Measurements from ENCODE around the gene ALLC.

Gene ALLC

DNA sequence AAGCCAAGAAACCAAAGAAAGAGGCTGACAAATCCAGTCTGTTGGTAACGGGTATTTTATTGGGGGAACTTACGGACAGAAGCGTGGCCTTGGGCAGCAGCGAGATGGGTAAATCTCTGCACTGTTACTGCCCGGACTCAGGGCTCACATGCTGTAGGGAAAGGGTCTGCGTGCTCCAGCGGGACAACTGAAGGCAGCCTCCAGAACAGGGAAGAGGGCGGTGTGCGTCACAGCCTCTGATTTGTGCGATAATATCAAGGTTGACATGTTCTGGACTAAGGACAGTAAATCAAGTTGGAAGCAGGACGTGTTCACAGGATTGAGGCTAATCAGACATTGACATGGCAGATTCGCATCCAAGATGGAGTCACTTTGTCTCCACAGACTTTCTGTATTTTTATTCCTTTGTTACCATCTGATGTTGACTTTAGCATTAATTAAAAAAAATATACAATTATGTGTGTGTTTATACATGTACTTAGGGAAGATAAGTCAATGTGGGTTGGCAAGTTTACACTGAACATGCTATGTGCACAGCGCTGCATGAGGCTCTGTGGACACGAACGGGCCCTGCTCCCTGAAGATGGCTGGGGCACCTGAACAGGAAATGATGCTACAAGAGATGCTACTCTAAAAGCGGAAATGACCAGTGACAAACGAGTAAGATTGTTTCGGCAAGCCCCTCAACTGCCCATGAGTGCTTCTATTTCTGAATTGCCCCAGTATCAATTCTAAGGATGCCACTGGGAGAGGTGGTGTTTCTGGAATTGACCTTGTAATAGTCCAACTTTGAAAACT is 22.7 kb downstream of the ALLC start:
- no peak for DNase-seq

DNA sequence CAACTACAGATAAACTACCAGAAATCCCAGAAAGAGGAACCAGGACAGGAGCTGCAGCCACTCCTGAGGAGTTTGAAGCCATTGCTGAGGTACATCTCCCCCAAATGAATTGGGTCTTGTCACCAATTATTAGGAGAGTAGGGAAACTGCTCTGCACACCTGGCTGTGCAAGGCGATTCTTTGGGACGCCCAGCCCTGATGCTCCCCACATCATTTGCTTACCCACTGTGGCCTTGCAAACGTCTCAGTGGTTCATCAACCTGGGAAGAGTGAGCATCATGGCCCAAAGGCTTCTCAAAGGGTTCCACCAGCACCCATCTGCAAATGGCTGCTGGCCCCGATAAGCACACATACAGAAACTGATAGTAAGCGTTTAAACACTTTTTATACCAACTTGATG is 23.6 kb downstream of the ALLC start:
- no peak for DNase-seq

DNA sequence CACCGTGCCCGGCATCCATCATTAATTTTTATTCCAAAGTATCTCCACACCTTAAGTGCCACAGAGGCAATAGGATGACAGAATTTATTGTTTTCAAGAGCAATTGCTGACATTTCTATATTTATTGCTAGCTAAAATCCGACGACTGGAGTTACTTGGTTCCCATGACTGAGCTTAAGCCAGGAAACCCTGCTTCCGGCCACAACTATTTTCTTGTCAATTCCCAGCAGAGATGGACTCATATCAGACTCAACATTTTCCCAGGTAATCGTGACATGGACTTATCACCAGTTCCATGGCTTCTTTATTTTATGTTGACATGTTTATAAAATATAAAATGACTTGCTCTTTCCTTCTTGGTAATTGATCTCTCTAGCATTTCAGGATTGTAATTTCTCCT is 24.8 kb downstream of the ALLC start:
- DNase-seq: no peak

DNA sequence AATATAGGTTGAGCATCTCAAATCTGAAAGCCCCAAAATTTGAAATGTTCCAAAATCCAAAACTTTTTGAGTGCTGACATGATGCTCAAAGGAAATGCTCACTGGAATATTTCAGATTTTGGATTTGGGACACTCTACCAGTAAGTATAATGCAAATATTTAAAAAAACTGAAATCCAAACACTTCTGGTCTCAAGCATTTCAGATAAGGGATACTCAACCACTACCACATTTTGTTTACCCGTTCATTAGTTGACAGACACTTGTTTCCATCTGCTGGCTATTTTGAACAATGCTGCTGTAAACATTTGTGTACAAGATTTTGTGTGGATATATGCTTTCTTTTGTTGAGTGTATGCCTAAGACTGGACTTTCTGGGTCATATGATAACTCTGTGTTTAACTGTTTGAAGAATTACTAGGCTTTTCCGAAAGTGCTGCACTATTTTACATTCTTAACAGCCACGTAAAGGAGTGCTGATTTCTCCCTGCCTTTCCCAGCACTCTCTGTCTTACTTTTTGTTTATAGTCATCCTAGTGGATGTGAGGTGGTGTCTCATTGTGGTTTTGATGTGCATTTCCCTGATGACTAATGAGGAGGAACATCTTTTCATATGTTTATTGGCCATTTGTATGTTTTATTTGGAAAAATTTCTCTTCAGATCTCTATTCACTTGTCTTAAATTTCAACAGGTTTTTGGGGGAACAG is 25.9 kb downstream of the ALLC start:
- no peak for DNase-seq

DNA sequence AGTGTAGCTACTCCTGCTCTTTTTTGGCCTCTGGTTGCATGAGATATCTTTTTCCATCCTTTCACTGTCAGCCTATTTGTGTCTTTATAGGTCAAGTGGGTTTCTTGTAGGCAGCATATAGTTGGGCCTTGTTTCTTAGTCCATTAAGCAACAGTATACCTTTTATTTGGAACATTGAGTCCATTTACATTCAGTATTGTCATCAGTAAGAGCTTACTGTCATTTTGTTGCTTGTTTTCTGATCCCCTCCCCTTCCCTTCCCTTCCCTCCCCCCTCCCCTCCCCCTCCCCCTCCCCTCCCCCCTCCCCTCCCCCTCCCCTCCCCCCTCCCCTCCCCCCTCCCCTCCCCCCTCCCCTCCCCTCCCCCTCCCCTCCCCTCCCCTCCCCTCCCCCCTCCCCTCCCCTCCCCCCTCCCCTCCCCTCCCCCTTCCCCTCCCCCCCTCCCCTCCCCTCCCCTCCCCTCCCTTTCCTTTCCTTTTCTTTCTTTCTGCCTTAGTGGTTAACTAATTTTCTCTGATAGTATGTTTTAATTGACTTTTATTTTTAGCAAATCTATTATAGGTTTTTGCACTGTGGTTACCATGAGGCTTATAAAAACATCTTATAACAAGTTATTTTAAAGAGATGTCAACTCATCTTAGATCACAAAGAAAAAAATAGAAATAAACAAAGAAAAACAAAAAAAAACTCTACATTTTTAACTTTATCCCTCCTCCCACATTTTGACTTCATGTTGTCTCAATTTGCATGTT is 32.2 kb downstream of the ALLC start:
- no peak for DNase-seq

DNA sequence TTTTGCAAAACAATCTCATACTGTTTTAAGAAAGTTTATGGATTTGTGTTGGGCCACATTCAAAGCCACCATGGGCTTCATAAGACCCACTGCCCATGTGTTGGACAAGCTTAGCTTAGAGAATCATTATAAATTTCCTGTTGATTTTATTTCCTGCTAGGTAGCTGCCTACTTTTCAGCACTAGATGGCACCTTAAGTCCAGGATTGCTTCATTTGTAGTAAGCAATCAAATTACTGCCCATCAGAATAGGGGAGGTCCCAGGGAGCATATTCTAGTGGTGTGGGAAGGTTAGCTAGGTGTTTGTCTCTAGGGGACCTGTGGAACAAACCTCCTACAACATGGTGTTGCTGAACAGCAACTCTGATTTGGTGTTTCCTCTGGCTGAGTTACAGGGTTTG is 34.4 kb downstream of the ALLC start:
- no peak for DNase-seq

DNA sequence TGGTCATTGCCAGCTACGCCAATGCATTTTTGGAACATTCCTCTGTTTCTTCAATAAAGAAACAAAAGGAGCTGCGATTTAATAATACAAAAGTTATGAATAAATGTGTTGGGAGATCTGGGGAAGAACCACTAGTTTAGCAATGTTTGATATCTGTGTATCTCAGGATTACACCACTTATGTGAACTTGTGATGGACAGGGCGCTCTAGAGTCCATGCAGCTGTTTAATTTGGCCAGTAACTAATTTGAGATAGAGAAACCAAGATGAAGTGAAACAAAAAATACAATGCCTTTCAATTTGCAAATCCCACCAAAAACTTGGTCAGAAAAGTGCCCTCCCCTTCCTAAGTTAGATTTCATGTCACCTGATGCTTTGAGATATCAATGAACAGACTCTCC is 38.5 kb downstream of the ALLC start:
- no peak for DNase-seq

DNA sequence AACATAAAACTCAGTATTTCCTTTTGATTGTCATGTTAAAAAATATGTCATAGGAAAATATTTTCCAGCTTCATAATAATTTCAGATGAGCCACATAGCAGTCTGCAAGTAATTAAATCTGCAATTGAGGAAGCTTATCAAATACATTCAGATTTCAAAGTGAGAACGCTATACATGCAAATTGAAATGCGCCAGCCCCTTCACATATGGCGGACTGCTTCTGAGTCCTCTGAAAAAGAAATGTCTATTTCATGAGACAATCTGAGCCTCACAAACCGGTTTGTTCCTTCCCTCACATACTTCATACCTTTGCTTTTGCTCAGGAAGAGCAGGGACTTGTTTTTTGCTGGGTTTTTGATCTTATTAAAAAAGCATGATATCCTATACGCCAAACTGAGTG is 43.1 kb downstream of the ALLC start:
- DNase-seq: no peak

DNA sequence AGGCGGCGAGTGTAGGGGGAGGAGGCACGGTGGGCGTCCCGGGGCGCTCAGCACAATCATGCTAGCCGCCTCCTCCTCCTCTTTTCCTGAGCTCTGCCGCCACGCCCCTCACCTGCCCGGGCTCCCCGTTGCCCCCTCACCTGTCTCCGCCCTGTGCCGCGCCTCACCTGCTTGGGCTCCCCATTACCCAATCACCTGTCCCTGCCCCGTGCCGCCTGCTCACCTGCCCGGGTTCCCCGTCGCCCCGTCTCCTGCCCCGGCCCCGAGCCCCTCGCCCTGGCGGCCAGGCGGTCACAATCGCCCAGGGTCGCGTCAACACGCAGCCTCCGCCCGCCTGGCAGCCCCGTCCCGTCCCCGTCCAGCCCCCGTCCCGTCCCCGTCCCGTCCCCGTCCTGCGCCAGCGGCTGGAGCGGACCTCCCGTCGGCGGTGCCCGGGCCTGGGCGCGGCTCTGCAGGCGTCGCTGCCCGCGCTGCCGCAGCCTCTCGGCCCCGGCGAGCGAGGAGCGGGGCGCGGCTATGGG is 45.3 kb downstream of the ALLC start, which contains the start of gene DCDC2C:
TSS of gene DCDC2C (plus strand) at position 340 of the 521 bp plus-strand sequence. CDS start at position 517, 177 bp downstream.
- DNase-seq: no peak

DNA sequence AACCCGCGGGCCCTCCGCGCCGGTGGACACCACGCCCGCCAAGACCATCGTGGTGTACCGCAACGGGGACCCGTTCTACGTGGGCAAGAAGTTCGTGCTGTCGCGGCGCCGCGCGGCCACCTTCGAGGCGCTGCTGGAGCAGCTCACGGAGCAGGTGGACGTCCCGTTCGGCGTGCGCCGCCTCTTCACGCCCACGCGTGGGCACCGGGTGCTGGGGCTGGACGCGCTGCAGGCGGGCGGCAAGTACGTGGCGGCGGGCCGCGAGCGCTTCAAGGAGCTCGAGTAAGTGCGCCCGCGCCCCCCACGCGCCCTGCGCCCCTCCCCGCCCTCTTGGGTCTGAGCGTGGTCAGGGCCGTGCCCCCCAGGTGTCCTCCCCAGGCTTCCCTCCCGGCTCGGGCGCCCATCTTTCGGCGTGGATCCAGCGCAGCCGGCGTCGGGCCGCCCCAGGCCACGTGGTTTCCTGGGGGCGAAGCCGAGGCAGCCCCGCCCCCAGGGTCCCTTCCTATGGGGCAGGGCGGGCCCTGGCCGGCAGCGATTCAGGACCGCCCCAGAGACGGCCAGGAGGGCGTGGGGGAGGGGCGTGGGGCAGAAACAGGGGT is 45.9 kb downstream of the ALLC start:
- DNase-seq: no peak

DNA sequence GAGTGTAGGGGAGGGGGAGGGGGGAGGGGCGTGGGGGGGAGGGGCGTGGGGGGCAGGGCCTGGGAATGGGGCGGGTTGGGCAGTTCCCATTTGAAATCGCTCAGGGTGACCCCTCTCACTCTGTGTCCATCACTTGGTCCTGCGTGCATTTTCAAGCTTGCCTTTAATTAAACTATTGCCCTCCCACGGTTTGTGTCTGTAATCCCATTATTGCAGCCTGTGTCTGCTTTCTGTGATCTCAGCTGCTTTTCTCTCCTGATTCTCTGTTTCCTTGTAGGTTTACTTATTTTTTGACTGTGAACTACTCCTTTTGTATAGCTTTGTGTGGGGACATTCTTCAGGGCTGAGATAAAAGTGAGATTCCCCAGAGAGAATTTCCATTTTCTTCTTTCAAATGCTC is 46.7 kb downstream of the ALLC start:
- no peak for DNase-seq

DNA sequence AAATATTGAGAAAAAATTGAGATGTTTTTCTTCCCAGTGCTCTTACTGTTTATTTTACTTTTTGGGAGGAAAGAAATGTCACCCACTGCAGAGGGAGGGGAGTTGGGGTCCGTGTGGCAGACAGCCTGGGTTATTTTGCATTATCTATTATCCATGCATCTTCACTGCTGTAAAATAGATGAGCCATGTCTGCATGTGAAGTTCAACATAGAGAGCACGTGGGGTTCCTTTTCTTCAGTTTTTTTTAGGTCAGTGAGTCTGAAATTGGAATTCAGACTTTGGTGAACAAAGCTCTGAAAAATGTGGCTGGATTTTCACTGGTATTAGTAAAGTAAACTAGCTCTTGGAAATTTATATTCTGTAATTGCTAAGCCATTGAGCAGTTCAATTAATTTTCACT is 47.8 kb downstream of the ALLC start:
- no peak for DNase-seq

DNA sequence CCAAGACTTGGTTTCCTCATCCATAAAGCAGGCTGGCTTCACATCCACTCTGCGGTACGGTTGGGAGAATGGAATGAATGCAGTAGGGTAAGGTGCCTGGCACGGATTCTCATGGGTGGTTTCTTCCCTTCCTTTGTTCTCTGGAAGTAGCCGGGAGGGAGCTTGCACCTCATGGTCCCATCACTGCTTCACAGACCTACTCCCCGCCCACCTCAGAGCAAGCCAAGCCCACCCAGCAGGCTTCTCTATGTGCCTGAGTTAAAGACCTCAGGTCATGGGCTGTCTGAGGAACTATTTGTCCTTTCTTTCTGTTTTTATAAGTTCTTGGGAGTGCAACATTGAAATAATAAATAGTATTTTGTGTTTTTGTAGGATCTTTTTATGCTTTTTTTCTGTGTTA is 48.9 kb downstream of the ALLC start:
- no peak for DNase-seq

DNA sequence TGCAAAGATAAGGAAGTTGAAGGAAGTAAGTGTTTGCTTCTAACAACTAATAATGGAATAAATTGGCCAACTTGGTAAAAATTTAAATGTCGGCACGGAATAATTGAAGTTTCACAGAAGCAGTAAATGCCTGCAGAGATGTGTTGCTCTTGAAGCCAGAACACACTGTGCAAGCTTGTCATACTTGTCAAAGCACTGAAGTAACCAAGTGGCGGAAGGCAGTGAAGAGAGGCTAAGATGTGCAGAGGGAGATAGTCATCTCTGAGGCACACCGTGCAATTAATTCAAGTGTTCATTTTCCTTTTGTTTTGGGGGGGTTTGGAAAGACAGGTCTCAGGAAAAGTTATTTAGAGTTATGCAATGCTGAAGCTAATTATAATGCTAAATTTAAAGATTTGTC is 50.6 kb downstream of the ALLC start:
- no peak for DNase-seq

DNA sequence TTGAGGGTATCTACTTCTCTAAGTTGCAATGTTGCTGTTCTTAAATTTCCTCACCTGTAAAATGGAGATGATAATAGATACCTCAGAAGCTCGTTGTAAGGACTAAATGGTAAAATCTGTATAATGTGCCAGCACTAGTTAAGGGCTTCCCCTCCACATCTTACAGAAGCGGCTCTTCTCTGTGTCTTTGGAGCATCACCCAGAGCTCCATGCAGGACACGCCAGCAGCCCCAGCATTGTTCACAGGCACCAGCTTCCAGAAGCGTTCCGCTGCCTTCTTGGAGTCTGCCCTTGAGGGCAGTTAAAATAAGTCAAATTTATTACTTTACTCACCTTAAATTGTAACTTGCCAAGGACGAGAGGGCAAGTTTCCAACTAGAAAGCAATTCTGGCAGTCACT is 51.2 kb downstream of the ALLC start:
- no peak for DNase-seq

DNA sequence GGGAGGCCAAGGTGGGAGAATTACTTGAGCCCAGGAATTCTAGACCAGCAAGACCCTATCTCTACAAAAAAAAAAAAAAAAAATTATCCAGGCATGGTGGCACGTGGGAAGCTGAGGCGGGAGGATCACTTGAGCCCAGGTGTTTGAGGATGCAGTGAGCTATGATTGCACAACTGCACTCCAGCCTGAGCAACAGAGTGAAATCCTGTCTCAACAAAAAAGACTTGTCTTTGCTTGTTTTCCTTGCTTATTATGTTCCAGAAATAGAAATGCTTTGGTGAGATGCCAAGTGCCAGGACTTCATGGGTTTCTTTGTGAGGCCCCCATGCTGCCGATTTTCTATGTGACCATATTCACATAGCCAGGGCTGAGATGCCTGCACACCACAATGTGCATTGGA is 54.4 kb downstream of the ALLC start:
- DNase-seq: no peak

DNA sequence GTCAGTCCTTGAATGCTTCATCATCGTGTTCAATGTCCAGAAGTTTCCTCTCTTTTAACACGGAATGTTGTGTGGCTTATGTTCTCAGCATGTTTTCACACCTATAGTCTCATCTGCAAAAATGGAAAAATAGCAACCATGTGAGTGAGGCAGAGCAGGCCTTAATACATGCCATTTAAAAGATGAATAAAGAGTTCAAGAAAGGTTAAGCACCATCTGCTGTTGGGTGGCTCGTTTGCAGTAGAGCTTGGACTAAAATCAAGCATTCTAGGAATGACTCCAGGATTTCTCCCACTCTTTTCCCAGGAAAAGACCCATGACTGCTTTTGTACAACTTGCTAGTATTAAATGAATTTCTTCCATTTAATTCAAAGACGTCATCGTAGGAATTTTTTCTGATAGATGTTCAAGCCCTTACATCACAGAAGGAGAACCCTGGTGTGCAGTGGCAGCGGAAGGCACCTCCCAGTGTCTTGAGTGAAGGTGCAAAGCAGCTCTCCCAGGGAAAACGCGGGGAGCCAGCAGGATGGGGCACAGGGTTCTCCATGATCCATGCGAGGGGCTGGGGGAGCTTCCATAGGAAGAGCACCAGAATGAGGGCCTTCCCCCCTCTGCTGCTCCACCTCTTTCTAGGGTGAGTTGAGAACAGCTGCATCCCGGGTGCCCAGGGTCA is 55.0 kb downstream of the ALLC start:
- no peak for DNase-seq

DNA sequence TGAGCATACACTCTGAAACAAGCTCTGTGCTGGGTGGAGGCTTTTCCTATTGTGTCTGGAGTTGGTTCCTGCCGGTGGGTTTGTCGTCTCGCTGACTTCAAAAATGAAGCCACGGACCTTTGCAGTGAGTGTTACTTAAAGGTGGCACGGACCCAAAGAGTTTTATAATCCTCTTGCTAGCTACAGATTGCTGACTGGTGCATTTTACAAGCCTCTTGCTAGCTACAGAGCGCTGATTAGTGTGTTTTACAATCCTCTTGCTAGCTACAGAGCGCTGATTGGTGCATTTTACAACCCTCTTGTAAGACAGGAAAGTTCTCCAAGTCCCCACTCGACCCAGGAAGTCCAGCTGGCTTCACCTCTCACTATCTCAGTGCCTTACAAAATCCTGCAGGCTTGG is 60.7 kb downstream of the ALLC start:
- DNase-seq: no peak

DNA sequence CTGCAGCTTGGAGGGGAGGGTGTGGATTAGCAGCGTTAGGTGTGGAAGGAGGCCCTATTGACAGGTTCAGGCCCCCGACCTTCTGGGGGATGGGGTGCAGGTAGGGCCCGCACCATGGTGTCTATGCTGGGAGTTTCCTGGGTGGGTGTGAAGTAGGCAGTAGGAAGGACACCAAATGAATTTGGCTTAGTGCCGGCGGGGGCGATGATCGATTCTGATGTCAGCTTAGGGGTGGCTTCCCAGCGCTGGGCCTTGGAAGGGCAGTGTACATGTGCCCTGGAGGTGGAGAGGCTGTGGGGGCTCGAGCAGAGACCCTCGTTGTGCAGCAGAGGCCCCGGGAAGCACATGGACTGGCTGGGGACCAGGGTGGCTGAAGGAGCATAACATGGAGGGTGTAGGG is 67.0 kb downstream of the ALLC start:
- no peak for DNase-seq

DNA sequence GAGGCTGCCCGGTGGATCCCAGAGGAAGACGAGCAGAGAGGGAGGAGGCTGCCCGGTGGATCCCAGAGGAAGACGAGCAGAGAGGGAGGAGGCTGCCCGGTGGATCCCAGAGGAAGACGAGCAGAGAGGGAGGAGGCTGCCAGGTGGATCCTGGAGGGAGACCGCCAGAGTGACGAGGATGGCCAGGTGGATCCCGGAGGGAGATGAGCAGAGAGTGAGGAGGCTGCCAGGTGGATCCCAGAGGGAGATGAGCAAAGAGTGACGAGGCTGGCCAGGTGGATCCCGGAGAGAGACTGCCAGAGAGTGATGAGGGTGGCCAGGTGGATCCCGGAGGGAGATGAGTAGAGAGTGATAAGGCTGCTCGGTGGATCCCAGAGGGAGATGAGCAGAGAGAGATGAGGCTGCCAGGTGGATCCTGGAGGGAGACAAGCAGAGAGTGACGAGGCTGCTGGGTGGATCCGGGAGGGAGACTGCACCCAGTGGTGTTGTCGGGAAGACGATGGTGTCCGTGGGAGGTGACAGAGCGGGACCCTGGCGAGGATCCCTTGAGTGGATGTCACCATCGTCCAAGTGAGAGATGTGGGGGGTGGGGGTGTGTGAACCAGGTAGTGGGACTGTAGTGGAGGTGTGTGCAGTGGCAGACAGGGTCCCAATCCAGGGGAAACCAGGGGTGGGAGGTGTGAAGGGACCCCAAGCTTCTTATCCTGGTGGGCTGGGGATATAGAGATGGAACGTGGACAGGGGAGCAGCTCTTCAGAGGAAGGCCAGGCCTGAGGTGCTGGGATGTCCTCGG is 67.7 kb downstream of the ALLC start:
- DNase-seq: no peak

DNA sequence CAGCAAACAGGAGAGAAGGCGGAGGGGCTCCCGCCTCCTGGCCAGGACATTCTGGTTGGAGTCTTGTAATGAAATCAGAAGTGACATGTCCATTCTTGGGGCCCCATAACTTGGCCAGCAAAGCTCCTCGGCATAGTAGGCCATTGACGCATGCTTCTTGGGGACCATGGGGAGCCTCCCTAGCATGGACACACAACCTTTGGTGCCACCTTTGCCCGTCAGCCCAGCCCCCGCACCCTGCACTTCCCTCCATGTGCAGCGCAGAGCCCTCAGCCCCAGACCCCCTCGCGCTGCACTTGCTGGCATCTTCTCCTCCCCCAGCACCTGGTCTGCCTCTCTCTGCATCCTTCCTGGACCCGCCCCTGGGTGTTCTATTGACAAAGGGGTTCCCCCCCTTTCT is 68.5 kb downstream of the ALLC start:
- DNase-seq: no peak
